AG04449 (cell line): ENCODE measurements around the gene COPZ1.

Source experiments
- CTCF ChIA-PET: fragments of 350-600 bp; formaldehyde crosslinking; extraction: SDS; loops from one replicate; lab custom pipeline; 2021; ENCODE audit warnings: antibody characterized with exemption; lab: Yijun Ruan, JAX
- POLR2A ChIA-PET: fragments of 400-600, 350-600 bp; formaldehyde crosslinking; extraction: SDS; loops from one replicate; lab custom pipeline; 2020; ENCODE audit warnings: antibody characterized with exemption, inconsistent platforms; lab: Yijun Ruan, JAX
- DNase-seq: peaks from one replicate; pipeline ENCODE4 v3.0.0-alpha.2; 2010; ENCODE audit warnings: low read depth, low spot score
- H3K4me3 ChIP-seq: 2 replicates; pipeline ENCODE4 v1.5.1; 2011; ENCODE audit warnings: low read depth, mild to moderate bottlenecking, control low read depth, low read length
- TF ChIP-seq, protein P1 (sequence below): IDR thresholded peaks from one replicate; pipeline ENCODE4 v1.5.1; 2011; ENCODE audit warnings: mild to moderate bottlenecking, moderate library complexity, low read length, control low read depth, inconsistent platforms; ENCODE audit not compliant: insufficient read depth; ENCODE audit errors: missing control alignments

COPZ1 gene

DNA sequence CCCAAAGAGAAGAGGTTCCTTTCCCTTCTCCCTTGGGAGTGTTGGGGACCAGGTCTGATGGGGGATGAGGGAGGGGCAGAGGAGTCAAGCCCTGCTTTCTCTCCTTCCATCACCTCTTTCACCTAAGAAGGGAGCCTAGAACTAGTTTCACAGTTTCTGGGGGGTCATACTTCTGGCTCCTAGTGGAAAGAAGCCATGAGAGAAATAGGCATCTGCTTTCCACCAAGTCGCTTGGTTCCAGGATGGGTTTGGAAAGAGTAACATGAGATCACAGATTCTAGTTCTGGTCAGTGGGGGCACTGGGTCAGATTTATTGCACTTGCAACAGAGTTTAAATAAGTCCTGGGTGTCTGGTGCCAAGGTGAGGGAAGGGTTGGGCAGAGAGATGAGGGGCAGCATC lies 70.1 kb downstream of the COPZ1 start:
- DNase-seq: no peak
- H3K4me3 ChIP-seq: no peak overlapping the region
- TF ChIP-seq, protein P1, sequence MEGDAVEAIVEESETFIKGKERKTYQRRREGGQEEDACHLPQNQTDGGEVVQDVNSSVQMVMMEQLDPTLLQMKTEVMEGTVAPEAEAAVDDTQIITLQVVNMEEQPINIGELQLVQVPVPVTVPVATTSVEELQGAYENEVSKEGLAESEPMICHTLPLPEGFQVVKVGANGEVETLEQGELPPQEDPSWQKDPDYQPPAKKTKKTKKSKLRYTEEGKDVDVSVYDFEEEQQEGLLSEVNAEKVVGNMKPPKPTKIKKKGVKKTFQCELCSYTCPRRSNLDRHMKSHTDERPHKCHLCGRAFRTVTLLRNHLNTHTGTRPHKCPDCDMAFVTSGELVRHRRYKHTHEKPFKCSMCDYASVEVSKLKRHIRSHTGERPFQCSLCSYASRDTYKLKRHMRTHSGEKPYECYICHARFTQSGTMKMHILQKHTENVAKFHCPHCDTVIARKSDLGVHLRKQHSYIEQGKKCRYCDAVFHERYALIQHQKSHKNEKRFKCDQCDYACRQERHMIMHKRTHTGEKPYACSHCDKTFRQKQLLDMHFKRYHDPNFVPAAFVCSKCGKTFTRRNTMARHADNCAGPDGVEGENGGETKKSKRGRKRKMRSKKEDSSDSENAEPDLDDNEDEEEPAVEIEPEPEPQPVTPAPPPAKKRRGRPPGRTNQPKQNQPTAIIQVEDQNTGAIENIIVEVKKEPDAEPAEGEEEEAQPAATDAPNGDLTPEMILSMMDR: no peak
- POLR2A ChIA-PET: no interaction called here
- CTCF ChIA-PET: interaction anchor here (1.1 to 12.3 kb wide), 6 partner anchors 10 to 41 kb away, joined by 3 to 940 read pairs (median 184); partner anchors contain the start of genes ITGA5 and ZNF385A

DNA sequence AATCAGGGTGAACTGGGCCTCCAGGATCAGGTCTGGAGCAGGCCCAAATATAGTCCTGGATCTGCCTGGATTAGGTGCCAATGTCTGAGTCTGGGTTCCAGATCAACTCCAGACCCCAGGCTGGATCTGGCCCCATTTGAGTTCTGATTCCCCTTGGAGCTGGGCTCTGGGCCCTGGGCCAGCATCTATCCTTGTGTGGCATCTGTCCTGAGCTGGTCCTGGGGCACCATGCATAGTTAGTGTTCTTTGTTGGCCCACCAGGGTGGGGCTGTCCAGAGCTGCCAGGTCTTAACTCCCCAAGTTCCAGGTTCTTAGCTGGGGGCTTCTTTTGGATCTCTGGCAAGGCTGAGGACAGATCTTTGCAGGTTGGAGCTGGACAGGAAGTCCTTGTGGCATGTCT lies 70.6 kb downstream of the COPZ1 start:
- DNase-seq: no peak
- H3K4me3 ChIP-seq: no peak overlapping the region
- CTCF ChIA-PET: interaction anchor here (1.0 to 12.3 kb wide), 7 partner anchors 10 to 41 kb away, joined by 3 to 940 read pairs (median 36); partner anchors contain the start of genes ITGA5 and ZNF385A
- TF ChIP-seq, protein P1: no peak
- POLR2A ChIA-PET: no interaction called here

DNA sequence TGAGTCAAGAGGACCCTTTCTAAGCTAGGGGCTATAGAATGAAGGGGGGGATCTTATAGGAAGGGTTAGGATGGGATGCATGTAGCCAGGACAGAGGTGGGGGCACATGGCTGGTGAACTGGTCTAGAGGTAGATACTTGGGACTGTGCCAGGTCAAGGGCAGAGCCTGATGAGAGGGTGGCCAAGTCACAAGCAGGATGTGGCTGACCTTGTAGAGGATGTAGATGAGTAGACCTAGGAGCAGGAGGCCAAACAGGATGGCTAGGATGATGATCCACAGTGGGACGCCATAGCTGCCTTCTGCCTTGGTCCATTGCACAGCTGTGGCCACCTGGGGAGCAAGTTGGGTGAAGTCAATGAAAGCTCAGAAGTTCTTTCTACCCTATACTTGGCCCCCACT lies 72.2 kb downstream of the COPZ1 start:
- no peak for DNase-seq
- ChIA-PET CTCF (interaction anchor here (3.2 to 12.3 kb wide), 6 partner anchors 8 to 55 kb away, joined by 22 to 940 read pairs (median 186); partner anchors contain the start of genes ITGA5 and ZNF385A), POLR2A (interaction anchor here (0.9 kb wide), 1 partner anchor 12 kb away, joined by 3 read pairs; no protein-coding TSS in a partner anchor)
- H3K4me3 ChIP-seq: no peak overlapping the region
- TF ChIP-seq, protein P1: no peak

DNA sequence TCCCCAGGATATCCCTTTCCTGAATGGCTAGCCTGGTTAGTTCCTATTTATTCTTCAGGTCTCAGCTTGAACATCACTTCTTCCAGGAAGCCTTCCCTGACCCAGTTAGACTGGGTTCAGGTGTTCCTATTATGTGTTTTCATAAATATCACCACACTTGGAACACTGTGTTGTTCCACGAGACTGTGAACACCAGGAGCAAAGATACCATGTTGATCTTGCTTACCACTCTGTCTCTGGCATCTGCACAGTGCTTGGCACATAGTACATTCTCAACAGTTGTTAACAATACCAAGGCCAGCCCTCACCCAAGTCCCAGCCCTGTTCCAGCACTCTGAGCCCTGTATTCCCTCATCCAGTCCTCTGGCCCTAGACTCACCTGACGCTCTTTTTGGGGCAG lies 73.3 kb downstream of the COPZ1 start:
- TF ChIP-seq, protein P1: no peak
- CTCF ChIA-PET: interaction anchor here (0.7 to 12.3 kb wide), 9 partner anchors 15 to 64 kb away, joined by 3 to 940 read pairs (median 22); partner anchors contain the start of genes ITGA5 and ZNF385A
- POLR2A ChIA-PET: interaction anchor here (0.8 kb wide), 1 partner anchor 15 kb away, joined by 3 read pairs; no protein-coding TSS in a partner anchor
- no peak for DNase-seq
- no peak overlapping the region for H3K4me3 ChIP-seq

DNA sequence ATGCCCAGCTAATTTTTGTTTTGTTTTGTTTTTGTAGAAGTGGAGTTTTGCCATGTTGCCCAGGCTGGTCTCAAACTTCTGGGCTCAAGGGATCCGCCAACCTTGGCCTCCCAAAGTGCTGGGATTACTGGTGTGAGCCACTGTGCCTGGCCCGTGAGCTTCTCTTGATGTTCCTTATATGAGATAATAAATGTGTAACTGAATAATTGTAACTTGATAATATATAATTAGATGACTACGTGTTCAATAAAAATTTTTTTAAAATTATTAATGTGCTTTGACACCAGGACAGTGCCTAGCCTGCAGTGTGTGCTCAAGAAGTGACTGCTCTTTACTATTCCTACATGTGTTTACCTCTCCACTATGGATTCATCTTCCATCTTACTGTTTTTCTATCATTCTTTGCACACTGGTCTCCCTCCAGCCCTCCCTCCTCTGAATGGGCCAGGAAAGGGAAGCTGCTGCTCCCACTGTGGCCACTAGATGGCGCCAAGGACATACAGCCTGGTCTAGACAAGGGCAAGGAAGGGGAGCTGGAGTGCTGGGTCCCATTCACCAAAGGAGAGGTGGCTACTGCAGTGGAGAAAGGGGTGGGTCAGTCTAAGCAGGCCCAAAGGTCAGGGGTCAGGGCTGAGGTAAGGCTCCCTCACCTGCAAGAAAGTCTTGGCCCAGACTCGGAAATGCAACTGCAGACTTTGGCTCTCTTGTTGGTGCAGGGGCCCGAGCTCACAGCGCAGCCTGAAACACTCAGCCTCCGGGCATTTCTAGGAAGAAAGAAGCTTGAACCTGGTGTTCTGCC lies 74.3 kb downstream of the COPZ1 start:
- TF ChIP-seq, protein P1: peak; percentile 99
- CTCF ChIA-PET: interaction anchor here (0.6 to 12.3 kb wide), 33 partner anchors 8 to 308 kb away, joined by 3 to 940 read pairs (median 4); partner anchors contain the start of genes COPZ1, ITGA5 and ZNF385A
- no peak overlapping the region for H3K4me3 ChIP-seq
- no peak for DNase-seq
- POLR2A ChIA-PET: interaction anchor here (0.9 to 4.7 kb wide), 5 partner anchors 10 to 40 kb away, joined by 3 to 35 read pairs (median 5); partner anchors contain the start of gene ITGA5
